SK-N-SH (cell line): ENCODE results near the gene ITM2C. TPM values are rescaled to one million over a fixed set of nuclear protein-coding genes. Genes with fewer than 3 reads are reported as not detected.

Experiments
- CTCF ChIA-PET: fragments of 300-600, 350-600 bp; formaldehyde crosslinking; extraction: SDS; loops from one replicate; lab custom pipeline; 2021; lab: Yijun Ruan, JAX
- POLR2A ChIA-PET: fragments of 350-600 bp; sonication (Branson Sonifier 250); formaldehyde crosslinking; extraction: SDS; loops from one replicate; lab custom pipeline; 2020; ENCODE audit warnings: antibody characterized with exemption, inconsistent platforms; lab: Yijun Ruan, JAX
- DNase-seq: peaks from one replicate; pipeline ENCODE4 v3.0.0; 2012
- H2AFZ ChIP-seq: fragments of 200-600 bp; sonication (generic); 2 replicates; pipeline ENCODE4 v1.8.1; 2016; ENCODE audit warnings: antibody characterized with exemption, mild to moderate bottlenecking, low read depth
- H3F3A ChIP-seq: fragments of 200-600 bp; sonication (generic); replicated peaks from 2 replicates; pipeline ENCODE3; 2016; ENCODE audit warnings: antibody characterized with exemption, mild to moderate bottlenecking; ENCODE audit not compliant: insufficient read depth
- H3K27ac ChIP-seq, 2 experiments: fragments of 200-500 bp in 1 of 2; fragments of 200-600 bp in 1 of 2; sonication (Bioruptor generic) in 1 of 2; sonication (generic), shearing (Covaris generic) in 1 of 2; 2 replicates each; pipeline versions ENCODE4 v1.5.1 to v1.6.1; 2014 to 2016; ENCODE audit warnings: low read depth in 2 of 2, inconsistent platforms in 1 of 2, low read length in 1 of 2, mild to moderate bottlenecking in 1 of 2, mixed read lengths in 1 of 2
- H3K27me3 ChIP-seq: fragments of 200-600 bp; sonication (generic), shearing (Covaris generic); 2 replicates; pipeline ENCODE4 v1.6.1; 2016; ENCODE audit warnings: mixed run types; ENCODE audit not compliant: insufficient read depth
- H3K36me3 ChIP-seq, 2 experiments: fragments of 200-500 bp in 1 of 2; fragments of 200-600 bp in 1 of 2; sonication (Bioruptor generic) in 1 of 2; sonication (generic) in 1 of 2; replicated peaks in 1 of 2; 2 replicates each; pipeline versions ENCODE3 to v1.5.1; 2014 to 2016; ENCODE audit warnings: low read length in 1 of 2, mild to moderate bottlenecking in 1 of 2; ENCODE audit not compliant: insufficient read depth in 2 of 2, control insufficient read depth in 1 of 2
- H3K4me1 ChIP-seq, 2 experiments: fragments of 200-500 bp in 1 of 2; fragments of 200-600 bp in 1 of 2; sonication (Bioruptor generic) in 1 of 2; sonication (generic), shearing (Covaris generic) in 1 of 2; 2 replicates each; pipeline versions ENCODE4 v1.5.1 to v1.6.1; 2014 to 2016; ENCODE audit warnings: low read depth in 1 of 2, low read length in 1 of 2, mixed run types in 1 of 2; ENCODE audit not compliant: insufficient read depth in 2 of 2, control insufficient read depth in 1 of 2
- H3K4me2 ChIP-seq: fragments of 200-600 bp; sonication (generic), shearing (Covaris generic); 2 replicates; pipeline ENCODE4 v1.6.1; 2017; ENCODE audit warnings: mixed run types
- H3K4me3 ChIP-seq, 2 experiments: fragments of 200-500 bp in 1 of 2; fragments of 200-600 bp in 1 of 2; sonication (Bioruptor generic) in 1 of 2; sonication (generic), shearing (Covaris generic) in 1 of 2; 2 replicates each; pipeline versions ENCODE4 v1.5.1 to v1.8.1; 2014 to 2016; ENCODE audit warnings: low read depth in 2 of 2, inconsistent platforms in 1 of 2, low read length in 1 of 2, mild to moderate bottlenecking in 1 of 2, mixed read lengths in 1 of 2, moderate library complexity in 1 of 2
- H3K79me2 ChIP-seq: fragments of 200-600 bp; sonication (generic); 2 replicates; pipeline ENCODE4 v1.8.1; 2017; ENCODE audit warnings: mild to moderate bottlenecking; ENCODE audit not compliant: insufficient read depth
- H3K9ac ChIP-seq: fragments of 200-600 bp; sonication (generic); 2 replicates; pipeline ENCODE4 v1.6.1; 2017; ENCODE audit warnings: mixed run types
- H3K9me2 ChIP-seq: fragments of 200-600 bp; sonication (generic); 2 replicates; pipeline ENCODE4 v1.6.1; 2017; ENCODE audit warnings: mixed run types
- H3K9me3 ChIP-seq: fragments of 200-600 bp; sonication (generic); 2 replicates; pipeline ENCODE4 v1.6.1; 2017; ENCODE audit warnings: mixed run types, mild to moderate bottlenecking, moderate library complexity
- H4K20me1 ChIP-seq: fragments of 200-600 bp; sonication (generic); 2 replicates; pipeline ENCODE4 v1.6.1; 2017; ENCODE audit warnings: mild to moderate bottlenecking, mixed run types; ENCODE audit not compliant: insufficient read depth
- CHD2 ChIP-seq: fragments of 150-350 bp; IDR thresholded peaks from 2 replicates; pipeline ENCODE4 v1.6.1; 2018; ENCODE audit warnings: low read length; ENCODE audit not compliant: partially characterized antibody
- CTCF ChIP-seq: fragments of 200-600 bp; sonication (generic); IDR thresholded peaks from 2 replicates; pipeline ENCODE4 v1.6.1; 2017; ENCODE audit warnings: antibody characterized with exemption, mild to moderate bottlenecking, moderate library complexity
- EZH2phosphoT487 ChIP-seq: fragments of 200-600 bp; sonication (generic); IDR thresholded peaks from 2 replicates; pipeline ENCODE4 v1.6.1; 2017; ENCODE audit warnings: low read depth, mixed run types, mild to moderate bottlenecking, antibody characterized with exemption, moderate library complexity, borderline replicate concordance
- FOXJ3 ChIP-seq: sonication (generic); formaldehyde crosslinking; IDR thresholded peaks from 2 replicates; pipeline ENCODE4 v1.5.1; 2020; ENCODE audit warnings: mild to moderate bottlenecking, missing genetic modification reagents
- FOXM1 ChIP-seq: IDR thresholded peaks from 2 replicates; pipeline ENCODE4 v1.4.0; 2012; ENCODE audit warnings: low read depth, mild to moderate bottlenecking
- GABPA ChIP-seq: IDR thresholded peaks from 2 replicates; pipeline ENCODE4 v1.4.0; 2012; ENCODE audit warnings: low read depth, mild to moderate bottlenecking
- JUND ChIP-seq: IDR thresholded peaks from 2 replicates; pipeline ENCODE4 v1.4.0; 2012
- MAX ChIP-seq: IDR thresholded peaks from 2 replicates; pipeline ENCODE4 v1.4.0; 2012; ENCODE audit warnings: low read depth
- RCOR1 ChIP-seq: fragments of 150-350 bp; IDR thresholded peaks from 2 replicates; pipeline ENCODE4 v1.6.1; 2017; ENCODE audit warnings: antibody characterized with exemption, low read length
- SIN3A ChIP-seq: IDR thresholded peaks from 2 replicates; pipeline ENCODE4 v1.6.1; 2012; ENCODE audit warnings: low read depth, mild to moderate bottlenecking, low read length, moderate library complexity, borderline replicate concordance
- TEAD4 ChIP-seq: IDR thresholded peaks from 2 replicates; pipeline ENCODE4 v1.4.0; 2012; ENCODE audit warnings: mild to moderate bottlenecking, borderline replicate concordance; ENCODE audit not compliant: insufficient read depth
- USF1 ChIP-seq: IDR thresholded peaks from 2 replicates; pipeline ENCODE4 v1.4.0; 2012; ENCODE audit warnings: low read depth, borderline replicate concordance
- USF2 ChIP-seq: fragments of 150-350 bp; IDR thresholded peaks from 2 replicates; pipeline ENCODE4 v1.6.1; 2017; ENCODE audit warnings: antibody characterized with exemption, low read length, low read depth, borderline replicate concordance
- YY1 ChIP-seq: IDR thresholded peaks from 2 replicates; pipeline ENCODE4 v1.4.0; 2012; ENCODE audit warnings: low read depth, mild to moderate bottlenecking
- ZBTB33 ChIP-seq: IDR thresholded peaks from 2 replicates; pipeline ENCODE4 v1.4.0; 2012; ENCODE audit warnings: low read depth, borderline replicate concordance
- WGBS: methylation state at CpG from one replicate; pipeline ENCODE4 v1.1.6; 2017; ENCODE audit warnings: low lambda C conversion rate; 5-methylcytosine and 5-hydroxymethylcytosine counted together
- polyA plus RNA-seq, 3 experiments: library from polyadenylated mRNA; depleted of rRNA; stranded (reverse); fragments of >200 nt; gene quantifications; 2 replicates each; pipeline ENCODE4 v1.2.3, GENCODE V29; 2012

ITM2C gene
- polyA plus RNA-seq, 1 of the 3 experiments (the other 2 are of a cell fraction), result 288 TPM

GRCh38 chr2:230850358-230850658, 14.4 kb upstream of the ITM2C start:
- TF ChIP-seq CTCF (no peak), MAX (no peak), EZH2phosphoT487 (no peak), GABPA (no peak), CHD2 (no peak), ZBTB33 (no peak), SIN3A (no peak), JUND (no peak), RCOR1 (no peak), USF2 (no peak), FOXM1 (no peak), YY1 (no peak), USF1 (no peak), TEAD4 (no peak), FOXJ3 (CRISPR knock-in tag) (no peak)
- POLR2A ChIA-PET, result no interaction called here
- DNase-seq, result no peak
- H3K79me2 ChIP-seq, result no peaks in the 10 kb centered on the region
- H3K9me3 ChIP-seq, result no peaks in the 10 kb centered on the region
- WGBS, result 83% methylated on average over 7 of the region's 7 CpGs
- H3K36me3 ChIP-seq, result no peaks in the 10 kb centered on the region
- H3F3A ChIP-seq, result no peaks in the 10 kb centered on the region
- no peak overlapping the region for H2AFZ ChIP-seq
- CTCF ChIA-PET, result interaction anchor here (0.7 to 10.0 kb wide), 4 partner anchors 21 to 136 kb away, joined by 3 to 106 read pairs (median 15); no protein-coding TSS in a partner anchor
- H3K27me3 ChIP-seq, result peaks cover 14% of the 10 kb centered on the region
- H3K4me3 ChIP-seq, result peak overlapping the region in 1 of 2 experiments; percentile 44; a peak in 1 of 4 replicates
- H3K9me2 ChIP-seq, result no peaks in the 10 kb centered on the region
- no peak overlapping the region for H3K4me2 ChIP-seq
- H4K20me1 ChIP-seq, result no peaks in the 10 kb centered on the region
- no peaks in the 10 kb centered on the region; a peak in 1 of 4 replicates for H3K4me1 ChIP-seq
- no peak overlapping the region for H3K27ac ChIP-seq
- no peak overlapping the region for H3K9ac ChIP-seq
